Small intestine (tissue), 7 donors: ENCODE measurements around the gene FOXA2. TPM values are rescaled to one million over a fixed set of nuclear protein-coding genes. Genes with fewer than 3 reads are reported as not detected.
"Not testable (repeated sequence)": the region's sequence is repeated elsewhere in the genome, so short reads cannot be mapped to it uniquely, and the experiment has no call there.

Experiments used
- DNase-seq, 2 donors: peaks; one replicate each; pipeline versions ENCODE4 v3.0.0 to v3.0.0-alpha.2; 2013
- FAIRE-seq: peaks from 2 replicates; lab custom pipeline; 2012; peaks lifted over from hg19 to GRCh38; lab: Jason Lieb, UNC
- H3K27ac ChIP-seq, 3 donors: one replicate each; pipeline ENCODE4 v1.5.1; 2013; ENCODE audit warnings: low read length in 2 of 3, mild to moderate bottlenecking in 2 of 3, control low read depth in 1 of 3, inconsistent platforms in 1 of 3, low read depth in 1 of 3, moderate library complexity in 1 of 3
- H3K27me3 ChIP-seq, 3 donors: one replicate each; pipeline ENCODE4 v1.6.1; 2013; ENCODE audit warnings: low read length in 3 of 3, inconsistent platforms in 1 of 3; ENCODE audit not compliant: control insufficient read depth in 3 of 3, insufficient read depth in 3 of 3
- H3K36me3 ChIP-seq, 3 donors: one replicate each; pipeline ENCODE4 v1.6.1; 2013; ENCODE audit warnings: low read length in 3 of 3, inconsistent platforms in 1 of 3, low read depth in 1 of 3, mild to moderate bottlenecking in 1 of 3, moderate library complexity in 1 of 3; ENCODE audit not compliant: control insufficient read depth in 3 of 3, insufficient read depth in 2 of 3
- H3K4me1 ChIP-seq, 3 donors: one replicate each; pipeline ENCODE4 v1.6.1; 2013; ENCODE audit warnings: low read length in 2 of 3, inconsistent platforms in 1 of 3, low read depth in 1 of 3, mild to moderate bottlenecking in 1 of 3, moderate library complexity in 1 of 3; ENCODE audit not compliant: control insufficient read depth in 3 of 3, insufficient read depth in 2 of 3
- H3K4me3 ChIP-seq, 3 donors: one replicate each; pipeline ENCODE4 v1.5.1; 2013; ENCODE audit warnings: low read length in 3 of 3, control low read depth in 1 of 3, inconsistent platforms in 1 of 3, low read depth in 1 of 3, mild to moderate bottlenecking in 1 of 3, moderate library complexity in 1 of 3
- H3K9me3 ChIP-seq, 2 donors: one replicate each; pipeline ENCODE4 v1.6.1; 2013; ENCODE audit warnings: low read depth in 1 of 2, low read length in 1 of 2; ENCODE audit not compliant: control insufficient read depth in 2 of 2, insufficient read depth in 1 of 2
- WGBS, 3 donors: extraction: QIAGEN DNeasy Blood & Tissue Kit; methylation state at CpG; one replicate each; pipeline ENCODE4 v1.1.7; 2013; 5-methylcytosine and 5-hydroxymethylcytosine counted together
- polyA plus RNA-seq, 4 donors: library from polyadenylated mRNA; stranded (reverse) in 3 of 4; unstranded in 1 of 4; fragments of 200-250 nt in 3 of 4; fragments of 120-200 nt in 1 of 4; gene quantifications; one replicate each; pipeline versions ENCODE4 v1.2.1 to v1.2.3, GENCODE V29; 2013
- donor health status: healthy with polysubstance abuse.
- donor health status: control.
- donor health status: control.
- donor health status: Bipolar disorder and iron deficiency.
- donor health status: healthy.

FOXA2 gene
- polyA plus RNA-seq, 4 donors, result 0.45 to 6.5 (median 2.0) TPM

DNA sequence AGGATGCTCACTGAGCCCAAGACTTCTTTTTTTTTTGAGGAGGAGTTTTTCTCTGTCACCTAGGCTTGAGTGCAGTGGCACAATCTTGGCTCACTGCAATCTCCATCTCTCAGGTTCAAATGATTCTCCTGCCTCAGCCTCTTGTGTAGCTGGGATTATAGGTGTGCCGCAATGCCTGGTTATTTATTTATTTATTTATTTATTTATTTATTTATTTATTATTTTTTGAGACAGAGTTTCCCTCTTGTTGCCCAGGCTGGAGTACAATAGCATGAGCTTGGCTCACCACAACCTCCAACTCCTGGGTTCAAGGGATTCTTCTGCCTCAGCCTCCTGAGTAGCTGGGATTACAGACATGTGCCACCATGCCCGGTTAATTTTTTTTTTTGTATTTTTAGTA is 14.9 kb upstream of the FOXA2 start:
- H3K27me3 ChIP-seq, result peaks cover 0 to 16% (median 2%) of the 10 kb centered on the region in 3 donors
- FAIRE-seq, H3K4me3 ChIP-seq, DNase-seq, H3K4me1 ChIP-seq, H3K9me3 ChIP-seq, H3K27ac ChIP-seq, H3K36me3 ChIP-seq: not testable (repeated sequence)
- 94 to 98% (median 96%) methylated on average over 2 of the region's 2 CpGs for whole genome bisulfite sequencing, 3 donors

DNA sequence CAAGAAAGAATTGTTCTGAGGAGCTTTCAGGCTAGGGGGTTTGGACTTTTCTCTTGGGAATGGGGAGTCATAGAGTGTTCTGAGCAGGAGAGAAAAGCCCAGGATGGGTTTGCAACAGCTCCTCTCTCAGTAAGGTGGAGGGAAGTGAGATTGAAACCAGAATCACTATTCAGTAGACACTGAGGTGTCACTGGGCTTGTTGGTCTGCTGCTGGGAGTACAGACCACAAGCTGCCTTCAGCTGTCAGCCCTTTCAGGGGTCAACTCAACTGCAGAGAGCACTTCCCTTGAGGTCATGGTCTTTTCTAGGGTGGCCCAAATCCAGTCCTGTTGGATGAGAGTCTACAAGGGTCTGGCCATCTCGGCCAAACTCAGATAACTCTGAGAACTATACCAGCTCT is 12.9 kb upstream of the FOXA2 start:
- FAIRE-seq (no peak), DNase-seq (no peak)
- H3K27ac ChIP-seq, result no peak overlapping the region
- no peaks in the 10 kb centered on the region for H3K4me1 ChIP-seq
- H3K27me3 ChIP-seq, result peaks cover 0 to 22% (median 2%) of the 10 kb centered on the region in 3 donors
- 66 to 75% (median 70%) methylated on average over 1 of the region's 1 CpG for WGBS, 3 donors
- no peaks in the 10 kb centered on the region for H3K36me3 ChIP-seq
- no peaks in the 10 kb centered on the region for H3K9me3 ChIP-seq
- no peak overlapping the region for H3K4me3 ChIP-seq

DNA sequence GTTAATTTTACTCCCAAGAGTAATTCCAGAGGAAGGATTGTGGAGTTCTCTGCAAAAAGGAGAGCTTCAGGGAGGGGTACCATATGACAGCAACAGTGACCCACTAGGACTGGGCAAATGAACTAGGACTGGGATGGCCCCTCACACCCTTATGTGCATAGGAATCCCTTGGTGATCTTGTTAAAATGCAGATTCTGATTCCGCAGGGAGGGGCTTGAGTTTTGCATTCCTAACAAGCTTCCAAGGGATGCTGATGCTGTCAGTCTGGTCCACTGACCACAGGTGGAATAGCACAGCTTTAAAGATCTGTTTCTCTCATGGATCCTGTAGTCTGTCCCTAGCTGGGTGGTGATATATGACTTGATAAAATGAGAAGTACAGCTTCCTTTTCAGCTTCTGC is 6.3 kb upstream of the FOXA2 start:
- H3K36me3 ChIP-seq, result no peaks in the 10 kb centered on the region
- H3K27me3 ChIP-seq, result peaks cover 5 to 58% (median 19%) of the 10 kb centered on the region in 3 donors
- DNase-seq (no peak), FAIRE-seq (no peak)
- no peaks in the 10 kb centered on the region for H3K9me3 ChIP-seq
- no peak overlapping the region for H3K4me3 ChIP-seq
- peaks cover 0 to 7% (median 0%) of the 10 kb centered on the region in 3 donors for H3K4me1 ChIP-seq
- H3K27ac ChIP-seq, result no peak overlapping the region
- WGBS, 3 donors, result 23 to 55% (median 42%) methylated on average over 1 of the region's 1 CpG

DNA sequence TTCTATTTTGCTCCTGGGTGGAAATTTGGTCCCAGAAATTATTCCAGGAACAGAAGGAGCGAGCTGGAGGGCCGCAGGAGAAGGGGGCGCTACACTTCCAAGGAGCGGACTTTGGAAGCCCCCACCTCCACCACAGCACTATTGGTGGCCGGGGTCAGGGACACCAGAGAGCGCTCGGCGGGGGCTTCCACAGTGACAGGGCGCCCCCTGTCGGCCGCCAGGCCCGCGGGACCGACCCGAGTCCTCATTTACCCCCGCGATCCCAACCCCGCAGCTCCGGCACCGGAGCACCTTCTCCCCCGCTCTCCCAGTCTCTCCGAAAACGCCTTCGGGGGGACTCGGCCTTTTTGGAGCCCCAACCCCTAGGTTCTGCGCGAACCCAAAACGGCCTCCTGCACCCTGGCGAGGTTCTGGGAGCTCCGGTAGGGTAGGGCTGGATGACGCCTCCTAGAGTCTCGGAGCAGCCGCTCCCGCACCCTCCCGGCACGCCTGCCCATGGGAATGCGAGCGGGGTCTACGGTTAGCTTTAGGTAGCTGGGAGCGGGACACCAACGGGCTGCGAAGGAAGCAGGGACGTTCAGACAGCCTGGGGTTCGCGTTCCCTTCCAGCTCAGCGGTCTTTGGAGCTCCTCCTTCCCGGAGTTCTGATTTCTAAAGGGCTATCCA is 2.4 kb upstream of the FOXA2 start:
- DNase-seq, result peak; percentile 43 to 74
- H3K9me3 ChIP-seq, result no peaks in the 10 kb centered on the region
- 1 to 8% (median 6%) methylated on average over 43 to 47 of the region's 47 CpGs for WGBS, 3 donors
- peaks cover 0 to 7% (median 0%) of the 10 kb centered on the region in 3 donors for H3K4me1 ChIP-seq
- H3K27me3 ChIP-seq, result peaks cover 10 to 79% (median 36%) of the 10 kb centered on the region in 3 donors
- FAIRE-seq, result no peak
- no peak overlapping the region for H3K4me3 ChIP-seq
- H3K27ac ChIP-seq, result no peak overlapping the region
- H3K36me3 ChIP-seq, result peaks cover 0 to 4% (median 0%) of the 10 kb centered on the region in 3 donors

DNA sequence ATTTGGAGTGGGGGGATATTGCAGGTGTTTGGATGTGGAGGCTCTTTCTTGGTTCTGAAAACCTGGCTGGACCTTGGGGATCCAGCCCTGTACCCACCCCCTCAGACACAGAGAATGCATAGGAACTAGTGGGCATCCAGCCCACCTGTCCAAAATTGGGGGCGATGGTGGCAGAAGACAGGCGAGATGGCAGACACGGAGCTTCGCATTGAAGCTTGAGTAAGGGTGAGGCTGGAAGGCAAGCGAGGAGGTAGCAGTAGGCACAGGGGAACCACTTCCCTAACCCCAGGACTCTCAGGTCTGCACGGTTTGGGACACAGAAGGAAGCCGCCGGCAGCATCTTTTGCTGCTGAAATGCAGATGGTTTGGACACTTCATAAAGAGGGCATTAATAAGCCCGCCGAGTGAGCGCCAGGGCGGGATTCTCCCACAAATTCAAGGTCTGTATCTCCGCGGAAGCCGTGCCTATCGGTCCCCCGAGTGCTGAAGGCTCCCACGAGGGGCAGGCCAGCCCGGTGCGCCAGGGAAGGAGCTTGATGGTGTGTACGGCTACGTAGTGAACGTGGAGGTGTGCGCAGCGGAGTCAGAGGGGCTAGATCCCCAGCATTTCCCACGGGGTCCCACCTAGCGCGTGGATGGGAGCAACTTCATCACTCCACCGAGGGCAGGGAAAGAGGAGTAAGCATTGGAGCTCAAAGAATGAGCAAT is 1.6 kb upstream of the FOXA2 start:
- DNase-seq (peak in 1 of 2 donors; percentile 12), FAIRE-seq (no peak)
- WGBS, 3 donors, result 24 to 51% (median 30%) methylated on average over 29 of the region's 29 CpGs
- no peaks in the 10 kb centered on the region for H3K9me3 ChIP-seq
- H3K36me3 ChIP-seq, result peaks cover 0 to 8% (median 0%) of the 10 kb centered on the region in 3 donors
- H3K27ac ChIP-seq, result no peak overlapping the region
- no peak overlapping the region for H3K4me3 ChIP-seq
- peaks cover 0 to 7% (median 0%) of the 10 kb centered on the region in 3 donors for H3K4me1 ChIP-seq
- peaks cover 10 to 81% (median 38%) of the 10 kb centered on the region in 3 donors for H3K27me3 ChIP-seq

DNA sequence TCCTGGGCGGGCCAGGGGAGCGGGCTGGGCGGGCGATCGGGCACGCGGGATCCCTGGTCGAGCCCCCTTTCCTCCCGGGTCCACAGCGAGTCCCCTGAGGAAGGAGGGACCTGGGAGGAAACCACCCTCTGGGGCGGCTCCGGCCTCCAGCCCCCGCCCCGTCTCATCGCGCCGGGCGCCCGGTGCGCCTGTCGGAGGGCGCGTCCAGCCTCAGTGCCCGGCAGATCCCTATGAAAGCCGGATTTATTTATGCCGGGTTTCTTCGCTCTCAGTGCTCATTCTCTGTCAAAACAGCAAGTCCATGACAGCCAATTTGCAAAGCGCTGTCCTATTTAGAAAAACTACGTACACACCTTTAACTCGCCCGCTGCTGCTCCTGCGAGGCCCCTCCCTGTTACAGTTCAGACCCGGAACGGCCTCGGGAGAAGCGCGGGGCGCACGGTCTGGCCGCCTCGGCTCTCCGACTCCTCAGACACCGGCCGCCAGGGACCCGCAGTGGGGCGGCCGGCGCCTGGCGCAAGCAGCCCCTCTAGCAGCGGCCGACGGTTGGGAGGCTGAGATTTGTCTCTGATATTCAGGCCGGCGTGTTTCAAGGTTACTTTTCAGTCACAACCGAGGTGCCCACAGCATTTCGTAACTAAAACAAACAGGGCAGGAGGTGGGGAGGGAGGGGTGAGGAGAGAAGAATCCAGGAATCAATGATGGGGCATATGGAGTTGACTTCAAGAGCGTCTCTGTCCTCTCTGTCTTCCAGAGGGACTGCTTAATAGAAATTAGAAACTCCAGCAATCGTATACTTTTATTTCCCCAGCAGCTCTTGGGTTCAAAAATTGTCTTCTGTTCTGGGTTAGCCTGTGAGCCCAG is 782 bp upstream of the FOXA2 start:
- H3K27me3 ChIP-seq, result peaks cover 10 to 79% (median 40%) of the 10 kb centered on the region in 3 donors
- peaks cover 0 to 7% (median 0%) of the 10 kb centered on the region in 3 donors for H3K4me1 ChIP-seq
- H3K9me3 ChIP-seq, result no peaks in the 10 kb centered on the region
- FAIRE-seq (no peak), DNase-seq (peak; percentile 29 to 72)
- H3K27ac ChIP-seq, result peak overlapping the region in 2 of 3 donors; percentile 53 to 58
- 1 to 7% (median 4%) methylated on average over 47 to 58 of the region's 58 CpGs for WGBS, 3 donors
- peak overlapping the region; percentile 15 to 25 (median 15) for H3K4me3 ChIP-seq
- H3K36me3 ChIP-seq, result peaks cover 0 to 11% (median 0%) of the 10 kb centered on the region in 3 donors

DNA sequence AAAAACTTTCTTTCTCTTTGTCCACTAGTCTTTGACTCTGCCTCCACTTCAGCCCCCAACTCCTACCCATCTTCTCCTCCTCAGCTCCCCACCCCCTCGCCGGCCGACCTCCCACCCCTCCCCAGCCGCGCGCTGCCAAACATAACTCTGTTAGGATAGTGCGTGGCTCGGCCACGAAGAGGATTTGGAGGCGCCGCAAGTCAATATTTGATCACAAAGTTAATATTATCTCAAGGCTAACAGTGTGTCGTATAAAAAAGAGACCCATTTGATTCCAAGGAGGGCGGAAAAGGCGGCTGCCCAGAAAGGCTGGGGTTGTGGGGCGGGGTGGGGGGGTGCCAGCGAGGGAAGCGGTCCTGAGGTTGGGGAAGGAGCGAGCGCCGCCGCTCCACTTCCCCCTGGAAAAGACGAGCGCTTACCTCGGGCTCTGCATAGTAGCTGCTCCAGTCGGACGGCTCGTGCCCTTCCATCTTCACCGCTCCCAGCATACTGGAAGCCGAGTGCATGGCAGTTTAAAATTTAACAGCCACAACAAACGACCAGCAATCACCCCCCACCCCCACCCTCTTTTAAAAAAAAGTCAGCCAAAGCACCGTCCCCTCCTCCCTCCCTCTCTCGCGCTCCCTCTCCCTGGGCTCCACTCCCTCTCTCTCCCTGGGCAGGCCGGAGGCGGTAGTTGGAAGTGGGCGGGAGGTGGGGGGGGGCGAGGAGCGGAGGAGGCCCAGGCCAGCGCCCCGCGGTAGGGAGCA is 425 bp downstream of the FOXA2 start:
- H3K36me3 ChIP-seq, result peaks cover 0 to 11% (median 0%) of the 10 kb centered on the region in 3 donors
- no peak for FAIRE-seq
- H3K4me1 ChIP-seq, result peaks cover 0 to 7% (median 0%) of the 10 kb centered on the region in 3 donors
- DNase-seq, result peak; percentile 37 to 82
- WGBS, 3 donors, result 1 to 6% (median 2%) methylated on average over 34 to 41 of the region's 41 CpGs
- no peaks in the 10 kb centered on the region for H3K9me3 ChIP-seq
- peak overlapping the region in 1 of 3 donors; percentile 60 for H3K27ac ChIP-seq
- peaks cover 10 to 80% (median 46%) of the 10 kb centered on the region in 3 donors for H3K27me3 ChIP-seq
- H3K4me3 ChIP-seq, result peak overlapping the region; percentile 38 to 57 (median 52)
